ELF-1 (cell line): ENCODE results near the gene PTPRO.
A peak's percentile ranks its signal among the peaks of the same experiment; 100 is the strongest.

Experiments
- DNase-seq: peaks from one replicate; pipeline ENCODE4 v3.0.0-alpha.2; 2016; ENCODE audit warnings: low read depth, low spot score

The PTPRO gene

GRCh38 chr12:15525441-15525840 is 203.1 kb downstream of the PTPRO start:
- no peak for DNase-seq

- no peak for DNase-seq
Measured at GRCh38 chr12:15526033-15526432, 203.7 kb downstream of the PTPRO start.

GRCh38 chr12:15527201-15528080 is 205.1 kb downstream of the PTPRO start:
- peak; percentile 32 for DNase-seq

GRCh38 chr12:15528666-15529065 is 206.4 kb downstream of the PTPRO start:
- DNase-seq, result no peak

- DNase-seq, result no peak
Measured at GRCh38 chr12:15530361-15530760, 208.1 kb downstream of the PTPRO start.

- DNase-seq, result peak; percentile 62
Measured at GRCh38 chr12:15532364-15532977, 210.2 kb downstream of the PTPRO start.

- no peak for DNase-seq
Measured at GRCh38 chr12:15534322-15534721, 212.0 kb downstream of the PTPRO start.

- no peak for DNase-seq
Measured at GRCh38 chr12:15534874-15535273, 212.6 kb downstream of the PTPRO start.

- no peak for DNase-seq
Measured at GRCh38 chr12:15535352-15535781, 213.1 kb downstream of the PTPRO start.

- no peak for DNase-seq
Measured at GRCh38 chr12:15536446-15536845, 214.1 kb downstream of the PTPRO start.

- no peak for DNase-seq
Measured at GRCh38 chr12:15538881-15539280, 216.6 kb downstream of the PTPRO start.

GRCh38 chr12:15540005-15540404 is 217.7 kb downstream of the PTPRO start:
- no peak for DNase-seq

- no peak for DNase-seq
Measured at GRCh38 chr12:15540469-15540872, 218.2 kb downstream of the PTPRO start.

GRCh38 chr12:15541996-15542631 is 219.8 kb downstream of the PTPRO start:
- DNase-seq, result no peak

GRCh38 chr12:15543347-15543746 is 221.0 kb downstream of the PTPRO start:
- no peak for DNase-seq

- no peak for DNase-seq
Measured at GRCh38 chr12:15544589-15544988, 222.3 kb downstream of the PTPRO start.

- DNase-seq, result no peak
Measured at GRCh38 chr12:15545334-15545733, 223.0 kb downstream of the PTPRO start.

- no peak for DNase-seq
Measured at GRCh38 chr12:15546102-15546701, 223.9 kb downstream of the PTPRO start.

- DNase-seq, result no peak
Measured at GRCh38 chr12:15547063-15547462, 224.8 kb downstream of the PTPRO start.

GRCh38 chr12:15547691-15548090 is 225.4 kb downstream of the PTPRO start:
- DNase-seq, result no peak

GRCh38 chr12:15550793-15551192 is 228.5 kb downstream of the PTPRO start:
- no peak for DNase-seq

- DNase-seq, result no peak
Measured at GRCh38 chr12:15555446-15555845, 233.1 kb downstream of the PTPRO start.
